GM10847 (cell line): Measurements from ENCODE around the gene JUNB.

Source experiments
- POLR2A ChIP-seq: IDR thresholded peaks from 2 replicates; pipeline ENCODE4 v1.6.1; 2011; ENCODE audit not compliant: insufficient read length; ENCODE audit errors: extremely low read depth

The JUNB gene

GRCh38 chr19:12766051-12766521 lies 25.2 kb upstream of the JUNB start:
- TF ChIP-seq POLR2A, result no peak

- TF ChIP-seq POLR2A, result no peak
Observed at GRCh38 chr19:12767150-12767549, 24.1 kb upstream of the JUNB start.

GRCh38 chr19:12767666-12768065 lies 23.6 kb upstream of the JUNB start:
- no peak for TF ChIP-seq POLR2A

GRCh38 chr19:12769689-12770088 lies 21.6 kb upstream of the JUNB start:
- TF ChIP-seq POLR2A, result no peak

GRCh38 chr19:12770922-12771321 lies 20.4 kb upstream of the JUNB start:
- no peak for TF ChIP-seq POLR2A

GRCh38 chr19:12772323-12772722 lies 19.0 kb upstream of the JUNB start:
- TF ChIP-seq POLR2A, result no peak

GRCh38 chr19:12773571-12773970 lies 17.7 kb upstream of the JUNB start:
- TF ChIP-seq POLR2A, result no peak

GRCh38 chr19:12774588-12775555 lies 16.4 kb upstream of the JUNB start, which contains the start of gene HOOK2:
Gene HOOK2 (minus strand): TSS chr19:12775552. CDS start chr19:12775449, 103 bp downstream.
- peak; percentile 29 for TF ChIP-seq POLR2A

GRCh38 chr19:12777217-12778016 lies 13.9 kb upstream of the JUNB start:
- TF ChIP-seq POLR2A, result no peak

- TF ChIP-seq POLR2A, result peak; percentile 49
Observed at GRCh38 chr19:12778017-12778904, 13.0 kb upstream of the JUNB start.

- TF ChIP-seq POLR2A, result no peak
Observed at GRCh38 chr19:12778905-12779161, 12.5 kb upstream of the JUNB start.

- no peak for TF ChIP-seq POLR2A
Observed at GRCh38 chr19:12779162-12779993, 11.9 kb upstream of the JUNB start.

GRCh38 chr19:12782174-12782423 lies 9.2 kb upstream of the JUNB start:
- TF ChIP-seq POLR2A, result no peak
